Measurements from ENCODE around the gene EEF1AKMT3.
"Not testable (repeated sequence)": the region's sequence is repeated elsewhere in the genome, so short reads cannot be mapped to it uniquely, and the experiment has no call there.

Gene EEF1AKMT3

DNA sequence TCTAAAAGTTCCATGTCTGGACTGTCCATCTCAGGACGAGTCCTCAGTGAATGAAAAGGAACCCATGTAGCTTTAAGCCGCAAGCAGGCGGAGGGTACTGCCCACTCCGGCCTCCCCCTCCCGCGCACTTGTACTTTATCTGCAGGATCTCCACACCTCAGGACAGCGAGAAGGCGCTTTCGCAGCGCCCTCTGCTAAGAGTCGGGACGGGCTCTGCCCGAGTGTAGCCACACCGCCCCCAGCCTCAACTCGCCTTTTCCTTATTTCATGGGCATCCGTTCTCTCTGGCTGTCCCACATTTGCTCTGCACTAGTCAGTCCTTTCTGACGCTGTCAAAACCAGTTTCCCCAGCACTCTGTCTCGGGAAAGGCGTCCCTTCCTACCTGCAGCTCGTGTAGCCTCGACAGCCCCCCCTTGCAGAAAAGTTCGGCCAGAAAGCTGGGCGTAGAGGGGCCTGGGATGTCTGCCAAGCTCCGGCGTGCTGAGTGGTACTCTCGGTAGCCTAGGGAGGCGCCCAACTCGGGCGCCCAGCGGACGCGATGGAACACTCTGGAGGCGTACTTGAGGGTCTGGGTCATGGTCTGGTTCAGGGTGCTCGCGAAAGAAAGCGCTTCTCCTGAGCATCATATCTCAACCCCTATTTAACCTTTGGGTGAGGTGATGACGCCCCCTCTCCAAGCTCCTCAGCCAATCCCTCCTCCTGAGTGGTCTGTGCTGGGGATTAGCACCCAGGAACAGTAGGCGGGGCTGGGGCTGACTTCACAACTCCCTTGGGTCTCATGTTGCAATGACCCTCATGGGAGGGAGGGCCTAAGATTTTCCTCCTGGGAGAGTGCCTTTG is 5.7 kb upstream of the EEF1AKMT3 start, which contains the start of gene CYP27B1:
Gene CYP27B1, minus strand, starts transcription at position 615 of the 841 bp plus-strand sequence. Its CDS starts 37 bp downstream, at position 578.
- no peak for DNase-seq

DNA sequence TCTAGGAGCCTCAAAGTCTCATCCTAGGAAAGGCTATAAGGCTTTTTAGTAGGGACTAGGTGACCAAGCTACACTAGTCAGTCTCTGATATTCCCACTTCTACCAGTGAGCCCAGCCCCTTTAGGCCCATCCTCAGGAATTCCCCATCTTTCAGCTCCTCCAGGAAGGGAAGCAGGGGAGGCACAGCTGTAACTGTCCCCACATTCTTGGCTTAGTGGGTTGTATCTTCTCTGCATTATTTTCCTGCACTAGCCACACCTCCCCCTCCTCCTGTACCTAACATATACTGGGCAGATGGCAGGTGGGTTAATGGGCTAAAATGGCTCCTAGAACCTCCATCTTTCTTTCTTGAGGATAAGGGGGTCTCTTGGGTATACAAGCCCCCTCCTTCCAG is 5.1 kb upstream of the EEF1AKMT3 start:
- no peak for DNase-seq

DNA sequence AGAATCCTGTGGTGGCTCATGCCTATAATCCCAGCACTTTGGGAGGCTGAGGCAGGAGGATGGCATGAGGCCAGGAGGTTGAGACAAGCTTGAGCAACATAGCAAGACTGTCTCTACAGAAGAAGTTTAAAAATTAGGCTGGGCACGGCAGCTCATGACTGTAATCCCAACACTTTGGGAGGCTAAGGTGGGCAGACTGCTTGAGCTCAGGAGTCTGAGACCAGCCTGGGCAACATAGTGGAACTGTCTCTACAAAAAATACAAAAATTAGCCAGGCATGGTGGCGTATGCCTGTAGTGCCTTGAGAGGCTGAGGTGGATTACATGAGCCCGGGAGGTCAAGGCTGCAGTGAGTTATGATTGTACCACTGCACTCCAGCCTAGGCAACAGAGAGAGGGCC is 4.5 kb upstream of the EEF1AKMT3 start:
- DNase-seq = no peak

DNA sequence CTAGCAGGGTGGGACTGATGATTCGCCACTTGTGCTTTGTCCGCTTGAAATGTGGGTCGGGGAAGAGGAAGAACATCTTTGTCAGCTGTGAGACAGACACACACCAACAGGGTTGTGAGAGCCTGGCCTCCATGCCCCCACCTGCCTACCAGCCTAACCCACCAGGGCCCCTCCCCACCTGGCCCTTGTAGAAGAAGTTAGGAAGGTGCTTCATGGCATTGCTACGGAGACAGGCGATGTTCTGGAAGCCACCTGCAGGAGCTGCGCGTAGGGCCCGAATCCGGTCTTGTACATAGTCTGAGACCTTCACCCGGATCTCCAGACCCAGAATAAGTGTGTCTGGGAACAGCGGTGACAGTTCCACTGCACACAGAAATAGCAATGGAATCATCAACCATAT is 2.8 kb upstream of the EEF1AKMT3 start:
- DNase-seq = no peak

DNA sequence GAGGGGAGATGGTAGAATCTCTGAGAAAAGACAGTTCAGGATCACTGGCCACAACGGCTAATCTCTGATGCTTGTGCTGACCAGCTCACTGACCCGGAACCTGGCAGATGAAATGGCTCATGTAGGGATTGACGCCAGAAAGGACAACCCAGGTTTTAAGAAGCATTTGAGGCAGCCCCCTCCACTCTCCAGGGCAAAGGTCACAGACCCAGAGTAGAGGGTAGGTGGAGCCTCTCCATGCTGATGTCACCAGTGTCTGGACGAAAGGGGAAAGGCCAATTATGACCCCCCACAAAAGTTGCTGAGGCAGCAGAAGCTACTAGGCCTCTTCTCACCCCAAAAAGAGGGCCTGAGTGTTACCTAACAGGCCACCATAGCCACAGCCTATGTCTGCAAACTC is 1.7 kb upstream of the EEF1AKMT3 start:
- no peak for DNase-seq

DNA sequence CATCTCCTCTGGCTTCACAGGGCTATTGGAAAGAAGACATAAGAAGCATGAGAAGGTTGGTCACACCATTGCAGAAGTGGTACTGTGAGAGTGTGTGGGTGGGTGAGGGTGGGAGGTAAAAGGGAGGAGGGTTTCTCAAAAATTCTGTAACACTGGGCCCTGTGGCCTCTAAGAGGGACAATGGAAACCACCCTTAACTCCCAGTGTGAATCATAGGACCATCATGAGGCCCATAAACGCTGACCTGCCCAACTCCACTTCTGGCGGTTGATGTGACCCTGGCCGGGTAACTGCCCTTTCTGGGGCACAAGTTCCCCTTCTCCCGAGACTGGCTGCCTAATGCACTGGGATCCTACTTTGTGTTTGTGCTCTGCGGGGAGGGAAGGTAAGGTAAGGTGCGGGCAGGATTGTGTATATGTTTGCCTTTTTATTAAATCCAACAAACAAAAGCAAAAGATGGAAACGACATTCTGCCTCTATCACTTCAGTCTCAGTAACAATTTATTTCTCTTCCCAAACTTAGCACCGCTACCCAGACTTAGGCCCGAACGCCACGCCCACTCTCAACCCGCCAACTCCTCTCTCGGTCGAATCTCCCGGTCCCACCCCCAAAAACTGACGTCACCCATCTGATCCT is 1.1 kb upstream of the EEF1AKMT3 start:
- DNase-seq = peak; percentile 87

DNA sequence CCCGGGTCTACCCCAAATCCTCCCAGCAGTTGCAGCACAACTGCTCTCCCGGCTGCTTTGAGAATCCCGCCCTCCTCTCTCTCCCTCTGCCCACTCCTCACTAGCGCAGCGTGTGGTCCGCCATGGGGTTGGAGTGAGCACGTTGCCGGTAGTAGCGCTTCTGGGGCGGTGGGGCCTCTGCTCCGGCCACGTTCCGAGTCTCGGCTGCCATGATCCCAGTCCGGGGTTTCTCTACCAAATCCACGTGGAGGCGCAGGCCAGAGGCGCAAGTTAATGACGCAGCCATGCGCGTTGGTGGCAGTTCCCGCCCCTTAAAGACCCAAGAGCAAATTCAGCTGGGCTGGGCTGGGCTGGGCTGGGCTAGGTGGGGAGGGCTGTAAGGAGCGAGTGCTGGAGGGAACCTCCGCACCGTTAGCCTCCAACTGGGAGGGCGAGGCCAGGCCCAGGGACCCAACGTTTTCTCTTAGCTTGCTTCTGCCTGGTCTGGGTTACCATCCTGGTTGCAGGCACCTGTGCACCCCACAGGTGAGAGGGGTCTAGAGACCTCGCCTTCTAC is 463 bp upstream of the EEF1AKMT3 start, which contains the start of gene METTL1:
Gene METTL1, minus strand, starts transcription at position 233 of the 556 bp plus-strand sequence. Its CDS starts 22 bp downstream, at position 211.
- peak; percentile 94 for DNase-seq

DNA sequence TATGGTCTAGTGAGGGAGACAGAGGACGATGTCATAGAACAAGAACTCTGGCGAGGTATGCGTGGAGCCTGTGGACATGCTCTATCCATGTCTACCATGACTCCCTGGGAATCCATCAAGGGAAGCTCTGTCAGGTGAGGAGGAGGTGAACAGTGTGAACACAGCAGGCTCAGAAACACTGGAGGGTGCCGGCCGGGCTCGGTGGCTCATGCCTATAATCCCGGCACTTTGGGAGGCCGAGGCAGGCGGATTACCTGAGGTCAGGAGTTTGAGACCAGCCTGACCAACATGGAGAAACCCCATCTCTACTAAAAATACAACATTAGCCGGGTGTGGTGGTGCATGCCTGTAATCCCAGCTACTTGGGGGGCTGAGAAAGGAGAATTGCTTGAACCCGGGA is 2.2 kb downstream of the EEF1AKMT3 start:
- not testable (repeated sequence) for DNase-seq

DNA sequence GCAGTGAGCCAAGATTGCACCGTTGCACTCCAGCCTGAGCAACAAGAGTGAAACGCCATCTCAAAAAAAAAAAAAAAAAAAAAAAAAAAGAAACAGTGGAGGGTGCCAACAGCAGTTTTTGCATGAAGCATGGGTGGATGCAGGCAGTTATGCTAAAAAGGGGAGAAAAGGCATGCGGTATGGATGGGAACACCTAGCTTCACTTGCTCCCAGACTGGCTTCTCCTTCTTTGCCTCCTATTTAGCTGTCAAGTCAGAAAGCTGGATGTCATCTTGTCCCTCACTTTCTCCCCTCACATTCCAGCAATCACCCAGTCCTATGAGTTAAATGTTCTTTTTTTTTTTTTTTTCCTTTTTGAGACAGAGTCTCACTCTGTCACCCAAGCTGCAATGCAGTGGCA is 2.6 kb downstream of the EEF1AKMT3 start:
- DNase-seq = no peak

DNA sequence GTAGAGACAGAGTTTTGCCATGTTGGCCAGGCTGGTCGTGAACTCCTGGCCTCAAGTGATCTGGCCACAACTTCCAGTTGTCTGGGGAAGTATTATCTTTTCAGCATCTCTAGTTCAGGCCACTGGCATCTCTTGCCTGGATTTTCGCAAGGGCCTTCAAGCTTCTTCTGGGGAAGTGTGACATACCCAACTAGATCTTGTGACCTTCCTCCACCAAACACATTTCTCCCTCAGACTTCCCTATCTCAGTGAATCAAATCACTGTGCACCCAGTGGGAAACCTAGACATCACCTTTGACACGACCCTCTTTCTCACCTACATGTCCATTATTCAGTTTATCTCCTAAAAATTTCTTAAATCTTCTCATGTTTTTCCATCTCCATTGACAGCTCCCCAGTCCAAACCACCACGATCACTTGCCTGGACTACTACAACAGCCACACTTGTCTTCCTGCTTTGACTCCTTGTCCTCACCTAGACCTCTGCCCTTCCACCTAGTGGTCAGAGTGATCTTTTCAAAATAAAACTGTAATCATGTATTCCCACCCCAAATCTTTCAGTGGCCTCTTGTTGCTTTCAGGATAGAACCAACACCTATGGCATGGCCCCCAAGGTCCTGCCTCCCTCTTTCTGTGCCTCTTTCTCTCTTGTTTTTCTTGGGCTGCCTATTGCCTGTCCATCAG is 3.3 kb downstream of the EEF1AKMT3 start:
- no peak for DNase-seq

DNA sequence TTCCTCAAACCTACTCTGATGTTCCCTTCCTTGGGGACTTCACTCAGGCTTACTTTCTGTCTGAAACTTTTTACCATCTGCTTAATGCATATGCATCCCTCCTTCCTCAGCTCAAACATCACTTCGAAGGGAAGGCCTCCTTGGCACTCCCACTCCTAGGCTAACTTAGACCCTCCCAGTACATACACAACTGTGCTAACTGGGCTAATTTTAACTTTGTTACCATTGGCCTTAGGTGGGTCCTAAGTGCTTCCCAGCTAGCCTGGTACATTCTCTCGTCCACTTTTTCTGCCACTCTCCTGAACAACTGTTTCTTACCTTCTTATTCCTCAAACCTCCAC is 3.8 kb downstream of the EEF1AKMT3 start:
- no peak for DNase-seq

DNA sequence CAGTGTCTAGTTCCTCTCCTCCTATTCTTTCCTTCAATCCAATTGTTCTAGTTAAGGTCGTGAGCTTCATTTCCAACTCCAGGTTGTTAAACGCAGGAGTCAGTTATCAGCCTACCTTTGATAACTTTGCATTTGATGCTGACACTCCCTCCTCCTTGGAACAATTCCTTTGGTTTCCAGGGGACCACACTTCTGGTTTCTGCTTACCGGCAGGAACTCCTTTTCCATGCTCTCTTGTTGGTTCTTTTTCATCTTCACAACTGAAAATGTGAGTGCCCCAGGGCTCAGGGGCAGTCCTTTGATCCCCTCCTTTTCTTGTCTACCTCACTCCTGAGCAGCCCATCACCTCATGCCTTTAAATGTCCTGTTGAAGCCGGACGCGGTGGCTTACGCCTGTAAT is 5.0 kb downstream of the EEF1AKMT3 start:
- DNase-seq = no peak

DNA sequence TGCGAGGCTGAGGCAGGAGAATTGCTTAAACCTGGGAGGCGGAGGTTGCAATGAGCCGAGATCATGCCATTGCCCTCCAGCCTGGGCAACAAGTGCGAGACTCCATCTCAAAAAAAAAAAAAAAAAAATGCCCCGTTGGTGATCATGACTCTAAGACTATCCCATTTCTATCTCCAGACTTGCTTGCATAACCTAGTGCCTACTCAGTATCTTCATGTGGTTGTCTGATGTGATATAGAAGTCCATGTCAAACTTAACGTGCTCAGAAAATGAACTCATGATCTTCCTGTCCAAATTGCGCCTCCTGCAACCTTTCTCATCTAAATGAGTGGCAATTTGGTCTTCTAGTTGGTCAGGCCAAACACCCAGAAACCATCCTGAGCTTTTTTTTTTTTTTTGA is 5.5 kb downstream of the EEF1AKMT3 start:
- no peak for DNase-seq

DNA sequence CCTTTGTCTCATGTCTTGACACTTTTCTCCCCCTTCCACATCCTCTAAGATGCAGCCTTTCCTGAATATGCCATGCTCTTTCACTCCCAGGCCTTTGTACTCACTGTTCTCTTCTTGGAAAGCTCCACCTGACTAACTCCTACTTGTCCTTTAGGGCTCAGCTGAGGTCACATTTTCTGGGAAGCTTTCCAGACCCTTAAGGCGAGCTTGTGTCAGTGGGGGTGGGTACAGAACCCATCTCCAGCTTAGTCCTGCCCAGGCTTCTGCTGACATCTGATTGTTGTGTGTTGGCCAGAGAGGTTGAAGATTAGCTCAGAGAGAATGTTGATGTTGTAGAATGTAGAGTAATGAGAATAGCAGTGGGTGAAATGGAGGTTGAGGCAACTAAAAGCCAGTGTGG is 7.3 kb downstream of the EEF1AKMT3 start:
- no peak for DNase-seq

DNA sequence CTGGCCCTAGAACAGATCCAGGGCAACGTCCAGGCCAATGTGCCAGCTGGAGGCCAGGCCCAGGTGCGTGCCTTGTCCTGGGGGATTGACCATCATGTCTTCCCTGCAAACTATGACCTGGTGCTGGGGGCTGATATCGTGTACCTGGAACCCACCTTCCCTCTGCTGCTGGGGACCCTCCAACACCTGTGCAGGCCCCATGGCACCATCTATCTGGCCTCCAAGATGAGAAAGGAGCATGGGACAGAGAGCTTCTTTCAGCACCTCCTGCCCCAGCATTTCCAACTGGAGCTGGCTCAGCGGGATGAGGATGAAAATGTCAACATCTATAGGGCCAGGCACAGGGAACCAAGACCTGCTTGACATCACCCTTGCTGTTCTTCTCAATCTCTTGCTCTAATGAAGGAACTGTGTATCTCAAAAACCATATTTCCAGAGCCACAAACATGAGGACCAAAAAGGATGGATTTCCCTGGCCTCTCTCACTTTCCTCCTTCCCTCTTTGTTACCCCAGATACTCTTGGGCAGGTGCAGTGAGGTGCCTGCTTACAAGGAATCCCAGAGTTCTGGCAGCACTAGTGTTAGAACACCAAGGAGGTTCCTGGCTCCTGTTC is 8.0 kb downstream of the EEF1AKMT3 start:
- no peak for DNase-seq

DNA sequence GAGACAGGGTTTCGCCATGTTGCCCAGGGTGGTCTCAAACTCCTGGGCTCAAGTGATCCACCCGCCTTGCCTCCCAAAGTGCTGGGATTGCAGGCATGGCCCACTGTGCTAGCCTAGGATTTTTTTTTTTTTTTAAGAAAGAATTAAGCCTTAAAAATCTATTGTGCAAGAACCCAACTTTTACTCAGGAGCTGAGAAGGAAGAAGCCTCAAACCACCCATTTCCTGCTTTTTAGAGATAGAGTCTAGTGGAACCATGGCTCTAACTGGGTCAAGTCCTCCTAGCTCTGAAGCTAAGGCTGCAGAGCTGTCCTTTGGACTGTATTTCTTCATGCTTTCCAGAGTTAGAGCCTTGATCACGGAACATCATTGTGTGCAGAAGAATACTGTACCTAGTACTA is 8.8 kb downstream of the EEF1AKMT3 start:
- DNase-seq = no peak

DNA sequence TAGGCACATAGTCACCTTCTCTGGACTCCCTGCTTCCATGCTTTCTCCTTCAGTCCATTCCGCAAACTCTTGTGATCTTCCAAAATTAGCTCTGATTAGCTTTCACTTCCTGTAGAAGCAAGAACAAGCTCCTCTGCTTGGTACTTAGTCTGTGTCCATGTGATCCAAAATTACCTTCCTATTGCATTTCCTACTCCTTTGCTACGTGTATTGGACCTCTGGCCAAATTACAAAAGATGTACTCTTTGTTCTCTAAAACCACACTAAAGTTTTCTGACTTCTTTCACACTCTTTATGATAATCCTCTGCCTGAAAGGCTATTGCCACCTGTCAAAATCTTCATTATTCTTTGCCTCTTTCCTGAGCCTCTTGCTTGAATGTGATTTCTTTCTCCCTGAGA is 9.4 kb downstream of the EEF1AKMT3 start:
- no peak for DNase-seq

DNA sequence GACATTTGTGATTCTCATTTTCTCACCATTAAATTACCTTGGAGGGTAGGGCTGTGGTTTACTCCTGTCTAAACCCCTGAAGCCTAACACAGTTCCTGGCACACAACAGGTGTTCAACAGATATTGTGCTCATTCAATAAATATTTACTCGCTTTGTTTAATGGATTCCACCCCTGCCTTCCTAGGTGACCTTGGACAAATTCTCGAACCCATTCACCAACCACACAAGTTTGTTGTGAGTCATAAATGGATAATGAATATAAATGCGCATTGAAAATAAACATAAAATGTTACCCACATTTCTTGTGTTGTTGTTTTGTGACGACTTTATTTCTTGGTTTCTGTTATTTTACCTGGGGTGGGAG is 9.8 kb downstream of the EEF1AKMT3 start:
- no peak for DNase-seq

DNA sequence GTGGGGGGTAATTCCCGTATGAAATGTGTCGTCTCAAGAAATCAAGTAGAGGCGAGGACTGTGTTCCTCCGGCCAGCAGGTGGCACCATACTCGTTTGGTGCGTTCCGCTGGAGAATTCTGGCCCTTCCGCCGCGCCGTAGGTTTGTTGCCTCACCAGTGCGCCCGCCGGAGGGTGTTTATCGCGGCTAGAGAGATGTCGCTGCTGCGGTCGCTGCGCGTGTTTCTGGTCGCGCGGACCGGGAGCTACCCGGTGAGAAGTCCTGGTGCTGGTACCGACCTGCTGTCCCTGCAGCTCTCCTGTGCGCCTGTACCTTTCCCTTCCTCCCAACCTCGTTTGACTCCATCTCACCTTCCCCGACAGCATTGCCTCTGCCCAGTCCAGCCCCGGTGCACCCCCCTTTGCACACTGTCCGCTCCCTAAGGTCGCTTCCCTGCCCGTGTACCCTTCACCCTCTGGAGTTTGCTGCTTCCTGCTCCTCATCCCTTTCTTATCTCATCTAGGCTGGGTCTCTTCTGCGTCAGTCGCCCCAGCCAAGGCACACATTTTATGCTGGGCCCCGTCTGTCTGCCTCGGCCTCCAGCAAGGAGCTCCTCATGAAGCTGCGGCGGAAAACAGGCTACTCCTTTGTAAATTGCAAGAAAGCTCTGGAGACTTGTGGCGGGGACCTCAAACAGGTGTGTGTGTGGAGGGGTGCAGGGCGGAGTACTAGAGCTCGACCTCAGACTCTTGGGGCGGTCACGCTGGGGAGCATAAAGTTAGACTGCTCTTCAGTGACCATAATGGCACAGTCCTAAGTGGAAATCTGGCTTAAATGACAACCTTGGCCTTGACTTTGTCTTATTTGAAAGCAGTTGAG is 10.4 kb downstream of the EEF1AKMT3 start, which contains the start of gene TSFM:
Gene TSFM, plus strand, starts transcription at position 180 of the 858 bp plus-strand sequence. Its CDS starts 15 bp downstream, at position 195.
- peak; percentile 77 for DNase-seq

DNA sequence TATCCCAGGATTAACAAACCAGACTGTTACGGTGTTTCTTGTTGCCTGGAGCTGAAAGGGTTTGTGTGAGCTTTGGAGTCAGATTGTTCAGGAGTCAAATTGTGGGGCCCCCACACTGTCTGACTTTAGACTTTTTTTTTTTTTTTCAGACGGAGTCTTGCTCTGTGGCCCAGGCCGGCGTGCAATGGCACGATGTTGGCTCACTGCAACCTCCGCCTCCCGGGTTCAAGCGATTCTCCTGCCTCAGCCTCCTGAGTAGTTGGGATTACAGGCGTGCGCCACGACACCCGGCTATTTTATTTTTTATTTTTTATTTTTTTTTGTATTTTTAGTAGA is 11.0 kb downstream of the EEF1AKMT3 start:
- DNase-seq = no peak

DNA sequence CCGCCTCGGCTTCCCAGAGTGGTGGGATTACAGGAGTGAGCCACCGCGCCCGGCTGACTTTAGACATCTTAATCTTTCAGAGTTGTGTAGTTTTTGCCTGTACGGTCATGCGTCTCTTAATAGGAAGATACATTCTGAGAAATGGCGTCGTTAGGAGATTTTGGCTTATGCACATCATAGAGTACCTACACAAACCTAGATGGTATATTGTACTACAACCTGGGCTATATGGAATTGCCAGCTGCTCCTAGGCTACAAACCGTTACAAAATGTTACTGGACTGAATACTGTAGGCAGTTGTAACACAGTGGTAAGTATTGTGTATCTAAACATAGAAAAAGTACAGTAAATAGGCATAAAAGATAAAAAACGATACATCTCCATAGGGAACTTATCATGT is 11.4 kb downstream of the EEF1AKMT3 start:
- DNase-seq = no peak

DNA sequence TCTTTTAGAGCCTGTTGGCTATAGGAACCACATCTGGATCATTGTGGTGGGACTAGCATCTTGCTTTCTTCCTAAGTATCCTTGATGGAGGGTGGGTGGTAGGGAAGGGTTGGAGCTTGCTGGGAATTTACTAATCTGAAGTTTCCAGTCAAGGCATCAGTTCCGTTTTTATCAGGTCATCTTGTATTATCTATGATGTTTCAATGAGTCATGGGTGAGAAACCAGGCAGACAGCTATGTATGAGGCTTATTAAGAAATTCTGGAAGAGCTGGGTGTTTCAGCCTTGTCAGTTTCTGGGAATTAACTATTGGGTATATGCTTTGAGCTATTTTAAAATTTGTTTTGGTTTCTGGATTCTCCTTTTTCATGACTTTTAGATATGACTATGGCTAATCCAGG is 21.5 kb downstream of the EEF1AKMT3 start:
- no peak for DNase-seq

All from NCI-H446 treated with DMSO at 0.1 percent for 48 hours (cell line).